ENCODE measurements around the gene ERVH48-1.
"Not testable (repeated sequence)": the region's sequence is repeated elsewhere in the genome, so short reads cannot be mapped to it uniquely, and the experiment has no call there.

The ERVH48-1 gene

DNA sequence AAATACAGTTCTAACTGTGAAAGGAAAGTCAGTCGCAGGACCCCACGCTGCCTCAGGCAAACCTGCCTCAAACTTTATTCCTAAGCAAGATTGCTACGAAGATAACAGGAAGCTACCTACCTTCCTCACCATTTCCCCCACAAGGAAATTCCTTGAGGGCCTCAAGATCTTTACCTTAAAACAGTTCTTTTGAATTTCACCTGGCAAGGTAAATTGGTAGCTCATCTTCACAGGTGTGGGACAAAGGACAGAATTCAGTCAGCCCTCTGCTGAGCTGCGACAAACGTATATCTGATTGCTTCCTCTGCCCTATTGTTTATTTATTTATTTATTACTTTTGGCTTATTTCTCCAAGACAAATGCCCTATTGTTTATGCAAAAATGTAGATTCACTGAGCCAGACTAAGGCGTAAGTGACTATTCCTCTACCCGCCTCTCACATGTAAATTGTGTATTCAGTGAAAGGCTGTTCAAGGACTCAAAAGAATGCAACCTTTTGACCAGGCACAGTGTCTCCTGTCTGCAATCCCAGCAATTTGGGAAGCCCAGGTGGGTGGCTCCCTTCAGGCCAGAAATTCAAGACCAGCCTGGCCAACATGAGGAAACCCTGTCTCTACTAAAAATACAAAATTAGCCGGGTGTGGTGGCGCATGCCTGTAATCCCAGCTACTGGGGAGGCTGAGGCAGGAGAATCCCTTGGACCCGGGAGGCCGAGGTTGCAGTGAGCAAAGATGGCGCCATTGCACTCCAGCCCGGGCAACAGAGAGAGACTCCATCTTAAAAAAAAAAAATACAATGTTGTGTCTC lies 31.6 kb upstream of the ERVH48-1 start:
- DNase-seq (ENCODE audit: low spot score), result no peak
- TF ChIP-seq, protein P1, sequence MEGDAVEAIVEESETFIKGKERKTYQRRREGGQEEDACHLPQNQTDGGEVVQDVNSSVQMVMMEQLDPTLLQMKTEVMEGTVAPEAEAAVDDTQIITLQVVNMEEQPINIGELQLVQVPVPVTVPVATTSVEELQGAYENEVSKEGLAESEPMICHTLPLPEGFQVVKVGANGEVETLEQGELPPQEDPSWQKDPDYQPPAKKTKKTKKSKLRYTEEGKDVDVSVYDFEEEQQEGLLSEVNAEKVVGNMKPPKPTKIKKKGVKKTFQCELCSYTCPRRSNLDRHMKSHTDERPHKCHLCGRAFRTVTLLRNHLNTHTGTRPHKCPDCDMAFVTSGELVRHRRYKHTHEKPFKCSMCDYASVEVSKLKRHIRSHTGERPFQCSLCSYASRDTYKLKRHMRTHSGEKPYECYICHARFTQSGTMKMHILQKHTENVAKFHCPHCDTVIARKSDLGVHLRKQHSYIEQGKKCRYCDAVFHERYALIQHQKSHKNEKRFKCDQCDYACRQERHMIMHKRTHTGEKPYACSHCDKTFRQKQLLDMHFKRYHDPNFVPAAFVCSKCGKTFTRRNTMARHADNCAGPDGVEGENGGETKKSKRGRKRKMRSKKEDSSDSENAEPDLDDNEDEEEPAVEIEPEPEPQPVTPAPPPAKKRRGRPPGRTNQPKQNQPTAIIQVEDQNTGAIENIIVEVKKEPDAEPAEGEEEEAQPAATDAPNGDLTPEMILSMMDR (IDR thresholded peaks at IDR 0.05; ENCODE audit: borderline replicate concordance, control extremely low read depth, extremely low read depth, insufficient read depth, missing control alignments), result no peak
- in situ Hi-C loops (cut with MboI; ENCODE audit: low sequenced_read_pairs, unreplicated experiment), result no loop called here

DNA sequence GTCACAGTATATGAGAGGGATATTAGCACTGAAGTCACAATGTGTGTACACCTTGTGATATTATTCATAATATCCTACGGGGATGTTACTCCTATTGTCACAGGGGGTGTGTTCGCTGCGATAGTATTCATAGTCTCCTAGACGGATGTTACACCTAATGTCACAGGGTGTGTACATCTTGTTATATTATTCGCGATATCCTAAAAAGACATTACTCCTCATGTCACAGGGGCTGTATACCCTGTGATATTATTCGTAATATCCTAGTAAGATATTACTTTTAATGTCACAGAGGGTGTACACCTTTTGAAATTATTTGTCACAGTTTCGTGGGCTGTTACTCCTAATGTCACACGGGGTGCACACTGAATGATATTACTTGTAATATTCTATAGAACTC lies 25.8 kb upstream of the ERVH48-1 start:
- DNase-seq (ENCODE audit: low spot score); in situ Hi-C loops (cut with MboI; ENCODE audit: low sequenced_read_pairs, unreplicated experiment): not testable (repeated sequence)

DNA sequence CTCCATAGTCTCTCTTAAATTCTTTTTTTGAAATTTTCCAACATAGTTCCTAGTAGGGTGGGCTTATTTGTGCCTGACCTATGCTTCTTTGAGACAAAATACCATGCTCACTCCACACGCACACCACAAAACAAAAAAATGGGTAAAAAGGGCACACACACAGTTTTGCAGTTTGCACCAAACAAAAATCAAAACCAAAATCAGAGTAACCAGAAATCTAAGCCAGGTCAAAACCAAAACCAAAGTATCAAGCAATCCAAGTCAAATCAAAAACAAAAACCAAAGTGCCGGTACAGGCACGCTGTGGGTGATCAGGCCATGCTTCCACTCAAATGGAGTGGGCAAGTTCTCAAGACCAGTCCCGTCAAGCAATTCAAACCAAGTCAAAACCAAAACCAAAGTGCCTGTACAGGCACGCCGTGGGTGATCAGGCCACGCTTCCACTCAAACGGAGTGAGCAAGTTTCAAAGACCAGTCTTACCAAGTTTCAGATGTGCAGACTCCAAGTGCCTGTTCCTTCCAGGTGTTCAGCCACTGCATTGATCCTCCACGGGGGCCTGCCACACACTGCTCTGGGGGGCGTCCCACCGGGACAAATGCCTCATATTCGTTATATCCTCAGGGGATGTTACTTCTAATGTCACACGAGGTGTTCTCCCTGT lies 23.8 kb upstream of the ERVH48-1 start:
- DNase-seq (ENCODE audit: low spot score); in situ Hi-C loops (cut with MboI; ENCODE audit: low sequenced_read_pairs, unreplicated experiment): not testable (repeated sequence)

DNA sequence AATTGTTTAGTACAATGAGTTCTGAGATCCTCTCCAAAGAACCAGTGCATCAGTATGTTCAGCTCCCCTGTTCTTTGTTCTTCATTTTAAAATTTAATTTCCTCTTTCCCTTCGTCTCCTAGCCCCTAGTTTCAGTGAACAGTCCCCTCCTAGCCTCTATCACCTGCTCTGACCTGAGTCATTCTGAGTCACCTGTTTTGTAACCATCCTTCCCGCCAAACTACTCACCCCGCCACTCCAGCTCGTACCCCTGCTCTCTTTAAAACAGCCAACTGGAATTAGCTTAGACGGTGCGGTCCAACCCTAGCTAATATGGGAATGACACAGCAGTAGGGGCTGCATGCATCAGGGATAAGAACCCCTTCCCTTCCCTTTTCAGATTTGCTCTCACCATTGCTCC lies 16.8 kb upstream of the ERVH48-1 start:
- in situ Hi-C loops (cut with MboI; ENCODE audit: low sequenced_read_pairs, unreplicated experiment), result no loop called here
- DNase-seq (ENCODE audit: low spot score), result no peak
- TF ChIP-seq, protein P1 (IDR thresholded peaks at IDR 0.05; ENCODE audit: borderline replicate concordance, control extremely low read depth, extremely low read depth, insufficient read depth, missing control alignments), result no peak

DNA sequence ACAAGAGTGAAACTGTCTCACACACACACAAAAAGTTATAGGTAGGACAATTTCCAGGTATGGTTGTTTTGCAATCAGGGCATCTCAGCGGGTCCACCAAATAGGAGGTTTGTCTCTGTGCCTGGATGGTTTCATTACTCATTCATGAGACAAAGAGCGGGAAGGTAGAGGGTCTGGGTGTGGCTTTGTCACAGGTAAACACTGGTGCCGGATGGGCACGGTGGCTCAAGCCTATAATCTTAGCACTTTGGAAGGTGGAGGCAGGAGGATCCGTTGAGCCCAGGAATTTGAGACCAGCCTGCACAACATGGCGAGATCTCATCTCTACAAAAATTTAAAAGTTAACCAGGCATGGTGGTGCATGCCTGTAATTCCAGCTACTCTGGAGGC lies 16.3 kb upstream of the ERVH48-1 start:
- TF ChIP-seq, protein P1 (IDR thresholded peaks at IDR 0.05; ENCODE audit: borderline replicate concordance, control extremely low read depth, extremely low read depth, insufficient read depth, missing control alignments), result no peak
- no peak for DNase-seq (ENCODE audit: low spot score)
- in situ Hi-C loops (cut with MboI; ENCODE audit: low sequenced_read_pairs, unreplicated experiment), result no loop called here

DNA sequence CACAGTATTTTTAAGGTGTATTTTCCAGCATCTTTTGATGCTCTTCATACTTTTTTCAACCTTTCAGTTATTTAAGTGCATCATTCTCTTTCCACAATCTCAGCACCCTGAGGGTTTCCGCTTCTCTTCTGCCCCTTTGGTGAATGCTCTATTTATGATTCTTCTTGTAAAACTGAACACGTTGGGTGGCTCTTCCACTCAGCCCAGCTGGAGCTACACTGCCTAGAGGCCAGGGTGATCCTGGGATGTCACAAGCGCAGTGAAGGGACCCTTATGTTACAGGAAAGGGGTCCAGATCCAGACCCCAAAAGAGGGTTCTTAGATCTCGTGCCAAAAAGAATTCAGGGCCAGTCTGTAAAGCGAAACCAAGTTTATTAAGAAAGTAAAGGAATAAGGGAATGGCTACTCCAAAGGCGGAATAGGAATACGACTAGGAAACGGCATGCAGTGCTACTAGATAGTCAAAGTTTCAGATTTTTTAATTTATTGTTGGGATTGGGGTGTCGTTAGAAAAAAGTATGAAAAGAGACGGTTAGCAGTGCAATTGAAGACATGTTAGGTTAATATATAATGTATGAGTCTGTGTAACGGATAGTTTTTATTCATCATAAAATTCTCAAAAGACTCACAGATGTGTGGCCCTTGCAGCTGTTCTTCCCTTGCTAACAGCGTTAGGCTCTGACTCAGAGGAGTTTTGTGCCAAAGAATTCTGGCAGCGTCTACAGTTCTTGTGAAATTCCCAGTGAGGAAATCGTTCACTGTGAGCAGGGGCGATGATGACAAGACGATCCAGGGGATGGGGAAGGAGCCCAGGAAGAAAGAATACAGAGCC lies 14.4 kb upstream of the ERVH48-1 start:
- DNase-seq (ENCODE audit: low spot score), result peak; percentile 1
- in situ Hi-C loops (cut with MboI; ENCODE audit: low sequenced_read_pairs, unreplicated experiment), result no loop called here
- TF ChIP-seq, protein P1 (IDR thresholded peaks at IDR 0.05; ENCODE audit: borderline replicate concordance, control extremely low read depth, extremely low read depth, insufficient read depth, missing control alignments), result no peak

DNA sequence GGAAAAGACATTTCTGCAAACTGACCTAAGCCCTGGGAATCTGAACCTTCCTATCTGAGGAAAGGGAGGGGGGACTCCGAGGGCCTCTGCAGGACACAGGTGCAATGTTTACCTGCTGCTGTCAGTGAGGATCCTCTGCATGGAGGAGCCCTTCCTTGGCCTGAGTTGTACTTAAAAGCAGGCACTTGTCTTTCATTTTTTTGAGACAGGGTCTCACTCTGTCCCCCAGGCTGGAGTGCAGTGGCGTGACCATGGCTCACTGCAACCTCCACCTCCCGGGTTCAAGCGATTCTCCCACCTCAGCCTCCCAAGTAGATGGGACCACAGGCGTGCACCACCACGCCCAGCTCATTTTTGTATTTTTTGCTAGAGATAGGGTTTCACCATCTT lies 13.2 kb upstream of the ERVH48-1 start:
- in situ Hi-C loops (cut with MboI; ENCODE audit: low sequenced_read_pairs, unreplicated experiment), result not testable (repeated sequence)

More for the DNA sequence above, 13.2 kb upstream of the ERVH48-1 start:
- peak; percentile 4 for DNase-seq (ENCODE audit: low spot score)

All from GM13976 (cell line).